Endothelial cell of umbilical vein (primary cell): ENCODE results near the gene CFAP61.

Experiments used
- JUN ChIP-seq: IDR thresholded peaks from 2 replicates; pipeline ENCODE4 v1.6.1; 2011; ENCODE audit warnings: borderline replicate concordance, low read depth; ENCODE audit not compliant: insufficient read length, insufficient read depth
- POLR2A ChIP-seq: IDR thresholded peaks from 2 replicates; pipeline ENCODE4 v1.6.1; 2012; ENCODE audit warnings: low read depth, mild to moderate bottlenecking, control low read depth, low read length
- TF ChIP-seq, protein P1 (sequence below), 2 donors: IDR thresholded peaks; 1 replicate in 1 of 2; 2 replicates in 1 of 2; pipeline ENCODE4 v1.5.1; 2011; ENCODE audit warnings: low read length in 2 of 2, mild to moderate bottlenecking in 2 of 2, moderate library complexity in 2 of 2, control low read depth in 1 of 2, inconsistent platforms in 1 of 2, low read depth in 1 of 2; ENCODE audit not compliant: insufficient read depth in 1 of 2; ENCODE audit errors: extremely low read depth in 1 of 2

GRCh38 chr20:20292472-20292871 lies 240.1 kb downstream of the CFAP61 start:
- TF ChIP-seq, protein P1, sequence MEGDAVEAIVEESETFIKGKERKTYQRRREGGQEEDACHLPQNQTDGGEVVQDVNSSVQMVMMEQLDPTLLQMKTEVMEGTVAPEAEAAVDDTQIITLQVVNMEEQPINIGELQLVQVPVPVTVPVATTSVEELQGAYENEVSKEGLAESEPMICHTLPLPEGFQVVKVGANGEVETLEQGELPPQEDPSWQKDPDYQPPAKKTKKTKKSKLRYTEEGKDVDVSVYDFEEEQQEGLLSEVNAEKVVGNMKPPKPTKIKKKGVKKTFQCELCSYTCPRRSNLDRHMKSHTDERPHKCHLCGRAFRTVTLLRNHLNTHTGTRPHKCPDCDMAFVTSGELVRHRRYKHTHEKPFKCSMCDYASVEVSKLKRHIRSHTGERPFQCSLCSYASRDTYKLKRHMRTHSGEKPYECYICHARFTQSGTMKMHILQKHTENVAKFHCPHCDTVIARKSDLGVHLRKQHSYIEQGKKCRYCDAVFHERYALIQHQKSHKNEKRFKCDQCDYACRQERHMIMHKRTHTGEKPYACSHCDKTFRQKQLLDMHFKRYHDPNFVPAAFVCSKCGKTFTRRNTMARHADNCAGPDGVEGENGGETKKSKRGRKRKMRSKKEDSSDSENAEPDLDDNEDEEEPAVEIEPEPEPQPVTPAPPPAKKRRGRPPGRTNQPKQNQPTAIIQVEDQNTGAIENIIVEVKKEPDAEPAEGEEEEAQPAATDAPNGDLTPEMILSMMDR (IDR thresholded peaks at IDR 0.05; ENCODE audit: extremely low read depth in 1 of 2, insufficient read depth in 1 of 2, low read depth in 1 of 2, low read length in 2 of 2), result no peak
- TF ChIP-seq POLR2A, result no peak
- no peak for TF ChIP-seq JUN
